SHP77 treated with DMSO at 0.1 percent for 48 hours (cell line): Measurements from ENCODE around the gene UBXN10.

Experiments used
- DNase-seq: peaks from one replicate; lab custom pipeline; 2025; lab: John Stamatoyannopoulos, UW

UBXN10 gene

DNA sequence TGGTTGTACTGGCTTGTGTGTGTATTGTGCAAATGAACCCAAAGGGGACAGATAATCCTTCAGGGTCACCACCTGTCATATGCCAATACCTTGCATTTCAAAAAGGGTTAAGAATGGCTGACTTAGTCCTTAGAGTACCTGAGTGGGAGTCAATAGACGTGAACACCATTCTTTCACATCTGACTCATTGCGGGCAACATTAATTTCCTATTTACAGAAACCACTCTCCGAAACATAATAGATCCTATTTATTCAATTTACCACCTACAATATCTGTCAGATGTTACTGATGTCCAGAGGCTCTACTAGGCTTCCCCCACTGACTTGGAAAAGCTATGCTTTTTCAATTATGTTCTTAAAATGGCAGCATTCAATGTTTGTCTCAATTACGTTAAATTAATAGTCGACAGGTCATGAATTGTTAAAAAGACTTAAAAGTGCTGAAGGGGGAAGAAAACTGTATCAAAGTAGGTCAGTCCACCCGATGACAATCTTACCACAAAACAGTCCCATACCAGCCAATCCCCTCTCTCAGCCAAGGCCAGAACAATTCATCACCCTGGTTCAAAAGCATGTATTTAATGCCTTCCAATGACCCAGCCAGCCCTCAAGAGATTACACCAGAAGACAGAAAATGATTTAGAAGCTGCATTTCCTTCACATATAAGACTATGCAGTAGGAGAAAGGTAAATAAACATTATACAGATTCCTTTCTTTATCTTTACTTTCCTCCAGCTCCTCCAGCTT lies 49.1 kb downstream of the UBXN10 start:
- DNase-seq, result no peak

DNA sequence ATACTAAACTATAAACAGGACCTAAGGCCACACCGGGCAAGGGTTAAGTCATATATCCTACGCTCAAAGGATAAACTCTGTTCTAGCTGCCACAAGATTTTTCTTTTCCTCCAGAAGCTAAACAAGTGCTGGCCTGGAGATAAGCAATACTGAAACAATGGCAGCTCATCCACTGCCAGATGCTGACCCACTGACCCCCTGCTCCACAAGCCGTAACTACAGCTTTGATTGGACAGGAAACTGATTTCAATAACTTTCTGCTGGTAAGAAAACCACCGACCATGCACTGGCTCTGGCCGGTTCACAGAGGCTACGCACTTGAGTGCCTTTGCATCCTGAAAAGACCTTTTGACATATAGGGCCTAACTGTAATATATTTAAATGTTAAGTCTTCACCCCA lies 51.8 kb downstream of the UBXN10 start:
- no peak for DNase-seq

DNA sequence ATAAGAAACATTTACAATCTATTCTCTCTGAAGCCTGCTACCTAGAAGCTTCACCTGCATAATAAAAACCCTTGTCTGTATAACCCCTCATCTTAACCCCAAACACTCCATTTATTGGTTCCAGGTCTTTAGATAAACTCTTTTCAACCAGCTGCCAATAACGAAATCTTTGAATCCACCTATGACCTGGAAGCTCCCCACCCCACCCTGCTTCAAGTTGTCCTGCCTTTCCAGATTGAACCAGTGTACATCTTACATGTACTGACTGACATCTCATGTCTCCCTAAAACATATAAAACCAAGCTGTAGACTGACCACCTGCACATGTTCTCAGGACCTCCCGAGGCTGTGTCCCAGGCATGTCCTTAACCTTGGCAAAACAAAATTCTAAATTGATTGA lies 54.1 kb downstream of the UBXN10 start:
- DNase-seq, result no peak

DNA sequence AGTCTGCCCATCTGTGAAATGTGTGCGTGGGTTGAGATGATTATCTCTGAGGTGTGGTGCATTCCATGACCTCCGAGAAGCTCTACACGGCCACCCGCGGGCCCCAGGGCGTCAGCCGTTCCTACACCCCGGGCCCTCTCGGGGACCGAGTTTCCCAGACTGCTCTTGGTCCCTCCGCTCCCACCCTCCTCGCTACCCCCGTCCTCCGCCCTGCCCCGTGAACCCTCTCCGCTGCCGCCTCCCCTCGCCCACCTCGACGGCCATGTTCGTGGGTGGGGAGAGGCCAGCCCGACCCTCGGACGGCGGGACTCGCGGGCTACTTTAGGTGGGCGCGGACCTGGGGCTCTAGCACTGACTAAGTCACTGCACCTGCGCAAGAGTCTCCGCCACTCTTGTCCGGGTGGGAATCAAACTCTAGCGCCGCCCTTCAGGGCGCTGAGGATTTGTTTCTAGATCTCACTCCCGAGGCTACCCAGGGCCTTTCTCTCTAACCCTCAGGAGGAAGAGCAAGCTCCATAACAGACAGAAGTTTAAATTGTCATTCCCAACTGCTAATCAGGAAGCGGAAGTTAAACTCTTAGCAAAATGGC lies 57.1 kb downstream of the UBXN10 start:
- DNase-seq, result no peak
